ENCODE measurements around the gene WAPL. TPM values are rescaled to one million over a fixed set of nuclear protein-coding genes. Genes with fewer than 3 reads are reported as not detected.

WAPL gene
- total RNA-seq, 1 donor from 2014 or later, result 29.7 TPM

DNA sequence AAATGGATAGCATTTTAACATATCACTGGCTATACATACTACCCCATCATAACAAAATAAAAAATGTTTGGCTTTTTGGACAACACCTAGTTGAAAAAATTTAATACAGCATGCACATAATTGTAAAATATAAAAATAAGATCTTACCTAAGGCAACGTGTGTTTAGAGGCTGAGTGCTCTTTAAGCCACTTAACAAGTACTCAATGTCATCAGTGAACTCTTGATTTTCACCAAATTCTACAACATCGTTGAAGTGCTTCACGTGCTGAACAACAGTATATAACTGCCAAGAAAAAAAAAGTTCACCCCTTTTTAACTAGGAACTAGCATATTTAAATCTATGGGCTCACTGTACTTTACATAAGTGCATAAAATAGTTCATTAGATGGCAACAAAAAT is 49.5 kb downstream of the WAPL start:
- no peaks in the 10 kb centered on the region for H3K36me3 ChIP-seq (ENCODE audit: control insufficient read depth, insufficient read depth, low read length)
- TF ChIP-seq, protein P1, sequence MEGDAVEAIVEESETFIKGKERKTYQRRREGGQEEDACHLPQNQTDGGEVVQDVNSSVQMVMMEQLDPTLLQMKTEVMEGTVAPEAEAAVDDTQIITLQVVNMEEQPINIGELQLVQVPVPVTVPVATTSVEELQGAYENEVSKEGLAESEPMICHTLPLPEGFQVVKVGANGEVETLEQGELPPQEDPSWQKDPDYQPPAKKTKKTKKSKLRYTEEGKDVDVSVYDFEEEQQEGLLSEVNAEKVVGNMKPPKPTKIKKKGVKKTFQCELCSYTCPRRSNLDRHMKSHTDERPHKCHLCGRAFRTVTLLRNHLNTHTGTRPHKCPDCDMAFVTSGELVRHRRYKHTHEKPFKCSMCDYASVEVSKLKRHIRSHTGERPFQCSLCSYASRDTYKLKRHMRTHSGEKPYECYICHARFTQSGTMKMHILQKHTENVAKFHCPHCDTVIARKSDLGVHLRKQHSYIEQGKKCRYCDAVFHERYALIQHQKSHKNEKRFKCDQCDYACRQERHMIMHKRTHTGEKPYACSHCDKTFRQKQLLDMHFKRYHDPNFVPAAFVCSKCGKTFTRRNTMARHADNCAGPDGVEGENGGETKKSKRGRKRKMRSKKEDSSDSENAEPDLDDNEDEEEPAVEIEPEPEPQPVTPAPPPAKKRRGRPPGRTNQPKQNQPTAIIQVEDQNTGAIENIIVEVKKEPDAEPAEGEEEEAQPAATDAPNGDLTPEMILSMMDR (IDR thresholded peaks at IDR 0.05; ENCODE audit: insufficient read depth, low read length, poor library complexity, severe bottlenecking), result no peak
- no peak for DNase-seq (ENCODE audit: low read depth)
- H3K4me3 ChIP-seq (ENCODE audit: low read depth, low read length), result no peak overlapping the region
- no peaks in the 10 kb centered on the region for H3K27me3 ChIP-seq (ENCODE audit: control insufficient read depth, insufficient read depth, low read length)

DNA sequence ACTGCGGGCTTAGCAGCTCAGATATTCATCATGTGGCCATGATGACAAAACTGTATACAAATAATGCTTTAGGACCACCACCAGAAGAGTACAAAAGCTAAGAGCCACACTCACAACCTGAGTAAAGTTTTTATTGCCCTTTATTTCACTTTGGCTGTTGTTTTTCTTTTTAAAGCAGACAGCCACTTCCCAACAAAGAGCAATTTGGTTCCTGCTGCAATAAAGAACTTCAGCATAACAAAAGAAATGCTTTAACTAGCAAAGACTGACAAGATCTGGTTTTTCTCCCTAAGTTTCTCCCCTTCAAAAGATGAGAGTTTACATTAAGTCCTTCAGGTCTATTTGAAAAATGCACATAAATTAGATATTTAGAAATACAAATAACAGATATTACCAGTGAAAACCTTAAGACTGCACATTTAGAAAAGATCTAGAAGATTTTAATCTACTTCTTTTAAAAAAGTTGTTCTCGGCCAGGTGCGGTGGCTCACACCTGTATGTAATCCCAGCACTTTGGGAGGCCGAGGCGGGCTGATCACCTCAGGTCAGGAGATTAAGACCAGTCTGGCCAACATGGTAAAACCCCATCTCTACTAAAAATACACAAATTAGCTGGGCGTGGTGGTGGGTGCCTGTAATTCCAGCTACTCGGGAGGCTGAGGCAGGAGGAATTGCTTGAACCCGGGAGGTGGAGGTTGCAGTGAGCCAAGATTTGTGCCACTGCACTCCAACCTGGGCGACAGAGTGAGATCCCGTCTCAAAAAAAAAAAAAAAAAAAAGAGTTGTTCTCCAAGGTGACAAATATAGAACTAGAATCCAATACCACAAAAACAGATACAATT is 59.4 kb downstream of the WAPL start:
- TF ChIP-seq, protein P1 (IDR thresholded peaks at IDR 0.05; ENCODE audit: insufficient read depth, low read length, poor library complexity, severe bottlenecking), result no peak
- H3K4me3 ChIP-seq (ENCODE audit: low read depth, low read length), result no peak overlapping the region
- DNase-seq (ENCODE audit: low read depth), result no peak
- H3K27me3 ChIP-seq (ENCODE audit: control insufficient read depth, insufficient read depth, low read length), result no peaks in the 10 kb centered on the region
- no peaks in the 10 kb centered on the region for H3K36me3 ChIP-seq (ENCODE audit: control insufficient read depth, insufficient read depth, low read length)

DNA sequence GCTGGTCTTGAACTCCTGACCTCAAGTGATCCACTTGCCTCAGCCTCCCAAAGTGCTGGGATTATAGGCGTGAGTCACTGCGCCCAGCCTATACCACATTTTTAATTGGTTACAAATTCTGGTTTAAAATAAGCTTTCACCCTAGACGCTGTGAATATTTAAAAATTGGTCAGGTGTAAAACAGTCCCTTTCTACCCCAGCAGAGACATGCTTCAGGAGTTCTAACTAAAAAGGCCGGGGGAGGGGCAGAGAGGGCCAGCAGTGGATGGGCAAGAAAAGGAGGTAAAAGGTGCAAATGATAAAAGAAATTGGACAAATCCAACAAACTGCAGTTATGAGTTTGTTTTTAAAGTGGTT is 70.0 kb downstream of the WAPL start:
- no peaks in the 10 kb centered on the region for H3K36me3 ChIP-seq (ENCODE audit: control insufficient read depth, insufficient read depth, low read length)

GRCh38 chr10:86450806-86451603 is 70.6 kb downstream of the WAPL start:
- Histone ChIP-seq H3K4me3 (ENCODE audit: low read depth, low read length) (no peak overlapping the region), H3K36me3 (ENCODE audit: control insufficient read depth, insufficient read depth, low read length) (no peaks in the 10 kb centered on the region), H3K27me3 (ENCODE audit: control insufficient read depth, insufficient read depth, low read length) (no peaks in the 10 kb centered on the region)
- TF ChIP-seq, protein P1 (IDR thresholded peaks at IDR 0.05; ENCODE audit: insufficient read depth, low read length, poor library complexity, severe bottlenecking), result no peak
- DNase-seq (ENCODE audit: low read depth), result no peak

More for the DNA sequence above, 70.0 kb downstream of the WAPL start:
- peak; percentile 56 for DNase-seq (ENCODE audit: low read depth)
- Histone ChIP-seq H3K4me3 (ENCODE audit: low read depth, low read length) (no peak overlapping the region), H3K27me3 (ENCODE audit: control insufficient read depth, insufficient read depth, low read length) (no peaks in the 10 kb centered on the region)
- TF ChIP-seq, protein P1 (IDR thresholded peaks at IDR 0.05; ENCODE audit: insufficient read depth, low read length, poor library complexity, severe bottlenecking), result no peak

- Histone ChIP-seq H3K36me3 (ENCODE audit: control insufficient read depth, insufficient read depth, low read length) (no peaks in the 10 kb centered on the region), H3K4me3 (ENCODE audit: low read depth, low read length) (no peak overlapping the region), H3K27me3 (ENCODE audit: control insufficient read depth, insufficient read depth, low read length) (no peaks in the 10 kb centered on the region)
- no peak for DNase-seq (ENCODE audit: low read depth)
- TF ChIP-seq, protein P1 (IDR thresholded peaks at IDR 0.05; ENCODE audit: insufficient read depth, low read length, poor library complexity, severe bottlenecking), result no peak
Measured at GRCh38 chr10:86449926-86450558, 71.5 kb downstream of the WAPL start.
